ENCODE results near the gene AARSD1. TPM values are rescaled to one million over a fixed set of nuclear protein-coding genes. Genes with fewer than 3 reads are reported as not detected.
"Not testable (repeated sequence)": the region's sequence is repeated elsewhere in the genome, so short reads cannot be mapped to it uniquely, and the experiment has no call there.

Gene AARSD1
- total RNA-seq, 1 donor from 2014 or later, result 59.3 TPM

GRCh38 chr17:42997390-42997983 is 33.2 kb upstream of the AARSD1 start:
- Mint-ChIP-seq H3K4me3 (ENCODE audit: low read depth) (peak overlapping the region; percentile 88), H3K27ac (peak overlapping the region; percentile 99), H3K4me1 (ENCODE audit: low read depth) (peaks cover 24% of the 10 kb centered on the region), H3K9me3 (ENCODE audit: low read depth) (no peaks in the 10 kb centered on the region), H3K36me3 (ENCODE audit: insufficient read depth) (peaks cover 18% of the 10 kb centered on the region), H3K27me3 (no peaks in the 10 kb centered on the region)
- no peak for DNase-seq (ENCODE audit: low spot score, unreplicated experiment)
- no peak for TF ChIP-seq CTCF (IDR thresholded peaks at IDR 0.05; ENCODE audit: unreplicated experiment)

- peaks cover 15% of the 10 kb centered on the region for H3K4me1 Mint-ChIP-seq (ENCODE audit: low read depth)
- H3K36me3 Mint-ChIP-seq (ENCODE audit: insufficient read depth), result peaks cover 22% of the 10 kb centered on the region
- H3K27me3 Mint-ChIP-seq; H3K9me3 Mint-ChIP-seq (ENCODE audit: low read depth); H3K4me3 Mint-ChIP-seq (ENCODE audit: low read depth); H3K27ac Mint-ChIP-seq; DNase-seq (ENCODE audit: low spot score, unreplicated experiment): not testable (repeated sequence)
These were observed 29.7 kb upstream of the AARSD1 start for GRCh38 chr17:42993913-42994312.

- Mint-ChIP-seq H3K36me3 (ENCODE audit: insufficient read depth) (peaks cover 26% of the 10 kb centered on the region), H3K27ac (no peak overlapping the region), H3K4me1 (ENCODE audit: low read depth) (peaks cover 13% of the 10 kb centered on the region), H3K9me3 (ENCODE audit: low read depth) (no peaks in the 10 kb centered on the region), H3K4me3 (ENCODE audit: low read depth) (no peak overlapping the region), H3K27me3 (no peaks in the 10 kb centered on the region)
- no peak for DNase-seq (ENCODE audit: low spot score, unreplicated experiment)
- no peak for TF ChIP-seq CTCF (IDR thresholded peaks at IDR 0.05; ENCODE audit: unreplicated experiment)
These were observed 28.6 kb upstream of the AARSD1 start for GRCh38 chr17:42992872-42993271.

GRCh38 chr17:42991471-42991870 is 27.2 kb upstream of the AARSD1 start:
- no peak for DNase-seq (ENCODE audit: low spot score, unreplicated experiment)
- Mint-ChIP-seq H3K9me3 (ENCODE audit: low read depth) (no peaks in the 10 kb centered on the region), H3K27ac (no peak overlapping the region), H3K36me3 (ENCODE audit: insufficient read depth) (peaks cover 26% of the 10 kb centered on the region), H3K4me1 (ENCODE audit: low read depth) (peaks cover 6% of the 10 kb centered on the region), H3K27me3 (no peaks in the 10 kb centered on the region), H3K4me3 (ENCODE audit: low read depth) (no peak overlapping the region)
- no peak for TF ChIP-seq CTCF (IDR thresholded peaks at IDR 0.05; ENCODE audit: unreplicated experiment)

- Mint-ChIP-seq H3K4me3 (ENCODE audit: low read depth) (no peak overlapping the region), H3K27ac (no peak overlapping the region), H3K36me3 (ENCODE audit: insufficient read depth) (peaks cover 27% of the 10 kb centered on the region), H3K9me3 (ENCODE audit: low read depth) (no peaks in the 10 kb centered on the region), H3K4me1 (ENCODE audit: low read depth) (peaks cover 2% of the 10 kb centered on the region), H3K27me3 (no peaks in the 10 kb centered on the region)
- TF ChIP-seq CTCF (IDR thresholded peaks at IDR 0.05; ENCODE audit: unreplicated experiment), result no peak
- DNase-seq (ENCODE audit: low spot score, unreplicated experiment), result no peak
These were observed 25.7 kb upstream of the AARSD1 start for GRCh38 chr17:42989726-42990652.
